Stimulated activated CD4-positive, alpha-beta T cell treated with anti-CD3 and anti-CD28 coated beads, Interleukin-4, amount 100 ng/mL, for 1 hour (primary cell): ENCODE data around the gene LMO4.

Experiments used
- DNase-seq: peaks from one replicate; pipeline ENCODE4 v3.0.0-alpha.2; 2020

Gene LMO4

GRCh38 chr1:87329051-87329525 is 408 bp downstream of the LMO4 start:
- DNase-seq: peak; percentile 37

- no peak for DNase-seq
Measured at GRCh38 chr1:87329526-87330056, 911 bp downstream of the LMO4 start.

- no peak for DNase-seq
Measured at GRCh38 chr1:87330057-87330884, 1.6 kb downstream of the LMO4 start.

GRCh38 chr1:87330885-87331364 is 2.2 kb downstream of the LMO4 start:
- no peak for DNase-seq

GRCh38 chr1:87331365-87332241 is 2.9 kb downstream of the LMO4 start:
- peak; percentile 54 for DNase-seq

- DNase-seq: no peak
Measured at GRCh38 chr1:87333692-87334347, 5.1 kb downstream of the LMO4 start.

GRCh38 chr1:87334351-87335174 is 5.9 kb downstream of the LMO4 start:
- no peak for DNase-seq

- peak; percentile 59 for DNase-seq
Measured at GRCh38 chr1:87335175-87335884, 6.7 kb downstream of the LMO4 start.

GRCh38 chr1:87336623-87337067 is 8.0 kb downstream of the LMO4 start:
- no peak for DNase-seq

- no peak for DNase-seq
Measured at GRCh38 chr1:87337606-87338005, 8.9 kb downstream of the LMO4 start.

- no peak for DNase-seq
Measured at GRCh38 chr1:87338566-87338965, 9.9 kb downstream of the LMO4 start.

- no peak for DNase-seq
Measured at GRCh38 chr1:87344231-87344630, 15.6 kb downstream of the LMO4 start.

- no peak for DNase-seq
Measured at GRCh38 chr1:87346130-87346814, 17.6 kb downstream of the LMO4 start.

- DNase-seq: no peak
Measured at GRCh38 chr1:87348341-87349019, 19.8 kb downstream of the LMO4 start.

- no peak for DNase-seq
Measured at GRCh38 chr1:87349036-87349435, 20.4 kb downstream of the LMO4 start.

GRCh38 chr1:87355894-87356293 is 27.2 kb downstream of the LMO4 start:
- DNase-seq: no peak

- no peak for DNase-seq
Measured at GRCh38 chr1:87356591-87356990, 27.9 kb downstream of the LMO4 start.

- no peak for DNase-seq
Measured at GRCh38 chr1:87358219-87358618, 29.5 kb downstream of the LMO4 start.

GRCh38 chr1:87359586-87359985 is 30.9 kb downstream of the LMO4 start:
- DNase-seq: no peak
